GM23338 (cell line): ENCODE results near the gene ITSN2. TPM values are rescaled to one million over a fixed set of nuclear protein-coding genes. Genes with fewer than 3 reads are reported as not detected.

Source experiments
- ATAC-seq: fragments of 200-7000 bp; cut with Tn5 transposase; 3 replicates; pipeline ENCODE4 v1.9.1; 2020
- DNase-seq: peaks from one replicate; pipeline ENCODE4 v3.0.0-alpha.2; 2015; ENCODE audit warnings: low spot score
- H2AFZ ChIP-seq: fragments of 200-600 bp; sonication (generic); 2 replicates; pipeline ENCODE4 v1.8.0; 2016; ENCODE audit warnings: antibody characterized with exemption, mild to moderate bottlenecking, moderate library complexity
- H3F3A ChIP-seq: fragments of 200-600 bp; sonication (generic); replicated peaks from 2 replicates; pipeline ENCODE4 v1.8.0; 2017; ENCODE audit warnings: antibody characterized with exemption, mixed run types, low read depth
- H3K27ac ChIP-seq: fragments of 200-600 bp; sonication (generic); 2 replicates; pipeline ENCODE4 v1.6.1; 2016; ENCODE audit warnings: low read depth
- H3K27me3 ChIP-seq: fragments of 200-600 bp; sonication (generic); 2 replicates; pipeline ENCODE4 v1.8.0; 2016; ENCODE audit warnings: mild to moderate bottlenecking, mixed run types, moderate library complexity; ENCODE audit not compliant: insufficient read depth
- H3K36me3 ChIP-seq: fragments of 200-600 bp; sonication (generic); 2 replicates; pipeline ENCODE4 v1.8.0; 2016; ENCODE audit warnings: mild to moderate bottlenecking; ENCODE audit not compliant: insufficient read depth
- H3K4me1 ChIP-seq: fragments of 200-600 bp; sonication (generic); 2 replicates; pipeline ENCODE4 v1.8.0; 2016; ENCODE audit warnings: mild to moderate bottlenecking, moderate library complexity; ENCODE audit not compliant: insufficient read depth
- H3K4me2 ChIP-seq: fragments of 200-600 bp; sonication (generic); 2 replicates; pipeline ENCODE4 v1.7.1; 2017; ENCODE audit warnings: mixed run types
- H3K4me3 ChIP-seq: fragments of 200-600 bp; sonication (generic); 2 replicates; pipeline ENCODE4 v1.6.1; 2016; ENCODE audit warnings: mixed run types
- H3K79me2 ChIP-seq: fragments of 200-600 bp; sonication (generic); replicated peaks from 2 replicates; pipeline ENCODE4 v1.8.0; 2017; ENCODE audit warnings: mild to moderate bottlenecking; ENCODE audit not compliant: insufficient read depth
- H3K9me2 ChIP-seq: fragments of 200-600 bp; sonication (generic); 2 replicates; pipeline ENCODE4 v1.8.0; 2017; ENCODE audit not compliant: insufficient read depth
- H4K20me1 ChIP-seq: fragments of 200-600 bp; sonication (generic); replicated peaks from 2 replicates; pipeline ENCODE4 v1.8.0; 2017; ENCODE audit warnings: mild to moderate bottlenecking; ENCODE audit not compliant: insufficient read depth
- H3K27ac Mint-ChIP-seq: 2 replicates; pipeline ENCODE4 v1.8.0; 2020; ENCODE audit warnings: inconsistent platforms, mild to moderate bottlenecking, moderate library complexity, mixed read lengths
- H3K27me3 Mint-ChIP-seq: 3 replicates; pipeline ENCODE4 v1.8.0; 2022; ENCODE audit warnings: low read depth, mild to moderate bottlenecking, moderate library complexity, mixed read lengths, inconsistent platforms; ENCODE audit not compliant: insufficient read depth, poor library complexity
- H3K36me3 Mint-ChIP-seq: 3 replicates; pipeline ENCODE4 v1.8.0; 2021; ENCODE audit warnings: low read depth, mild to moderate bottlenecking, inconsistent platforms, moderate library complexity, mixed read lengths
- H3K4me1 Mint-ChIP-seq: 3 replicates; pipeline ENCODE4 v1.8.0; 2020; ENCODE audit warnings: mild to moderate bottlenecking, inconsistent platforms, mixed read lengths
- H3K4me3 Mint-ChIP-seq: 3 replicates; pipeline ENCODE4 v1.8.0; 2021; ENCODE audit warnings: moderate library complexity, mild to moderate bottlenecking, inconsistent platforms, mixed read lengths
- H3K9me3 Mint-ChIP-seq: 3 replicates; pipeline ENCODE4 v1.8.0; 2020; ENCODE audit warnings: moderate library complexity, mild to moderate bottlenecking, inconsistent platforms, mixed read lengths
- CREB1 ChIP-seq: fragments of 250-450 bp; sonication (Bioruptor Pico); IDR thresholded peaks from 2 replicates; pipeline ENCODE4 v1.5.0; 2020; ENCODE audit warnings: low read depth, mild to moderate bottlenecking, moderate library complexity
- ETS1 ChIP-seq: IDR thresholded peaks from 2 replicates; pipeline ENCODE4 v1.6.1; 2016; ENCODE audit warnings: antibody characterized with exemption
- EZH2 ChIP-seq: fragments of 200-600 bp; sonication (generic); IDR thresholded peaks from one replicate; pipeline ENCODE4 v1.8.0; 2017; ENCODE audit warnings: antibody characterized with exemption, mild to moderate bottlenecking, low read depth; ENCODE audit not compliant: unreplicated experiment
- EZH2phosphoT487 ChIP-seq: fragments of 200-600 bp; sonication (generic); IDR thresholded peaks from one replicate; pipeline ENCODE4 v1.8.1; 2018; ENCODE audit warnings: antibody characterized with exemption; ENCODE audit not compliant: unreplicated experiment
- JUNB ChIP-seq: IDR thresholded peaks from one replicate; pipeline ENCODE4 v1.6.1; 2016; ENCODE audit warnings: antibody characterized with exemption; ENCODE audit not compliant: unreplicated experiment
- REST ChIP-seq: IDR thresholded peaks from one replicate; pipeline ENCODE4 v1.6.1; 2018; ENCODE audit warnings: antibody characterized with exemption; ENCODE audit not compliant: unreplicated experiment
- ZNF331 ChIP-seq: fragments of 250-450 bp; sonication (Bioruptor Pico); IDR thresholded peaks from 2 replicates; pipeline ENCODE4 v1.5.0; 2020; ENCODE audit warnings: low read depth, mild to moderate bottlenecking, moderate library complexity
- polyA plus RNA-seq: library from polyadenylated mRNA; unstranded; fragments of >200 nt; fragmentation: Nextera tagmentation; extraction: Ambion mirVana; gene quantifications from 2 replicates; pipeline ENCODE4 v1.2.1, GENCODE V29; 2016
- total RNA-seq: library from RNA; depleted of rRNA; stranded (reverse); fragments of >200 nt; shearing (Covaris generic); gene quantifications from 2 replicates; pipeline ENCODE4 v1.2.3, GENCODE V29; 2014
- TF ChIP-seq, protein P1 (sequence below), 2 experiments: fragments of 200-600 bp in 1 of 2; sonication (generic) in 1 of 2; conservative IDR thresholded peaks; 2 replicates each; pipeline versions ENCODE4 v1.5.1 to v1.6.1; 2016 to 2017; ENCODE audit warnings: antibody characterized with exemption in 2 of 2, low read depth in 2 of 2, mild to moderate bottlenecking in 2 of 2, moderate library complexity in 1 of 2

Gene ITSN2
- total and polyA plus RNA-seq, 2 experiments from 2014 or later: 17.1 to 17.8 TPM

DNA sequence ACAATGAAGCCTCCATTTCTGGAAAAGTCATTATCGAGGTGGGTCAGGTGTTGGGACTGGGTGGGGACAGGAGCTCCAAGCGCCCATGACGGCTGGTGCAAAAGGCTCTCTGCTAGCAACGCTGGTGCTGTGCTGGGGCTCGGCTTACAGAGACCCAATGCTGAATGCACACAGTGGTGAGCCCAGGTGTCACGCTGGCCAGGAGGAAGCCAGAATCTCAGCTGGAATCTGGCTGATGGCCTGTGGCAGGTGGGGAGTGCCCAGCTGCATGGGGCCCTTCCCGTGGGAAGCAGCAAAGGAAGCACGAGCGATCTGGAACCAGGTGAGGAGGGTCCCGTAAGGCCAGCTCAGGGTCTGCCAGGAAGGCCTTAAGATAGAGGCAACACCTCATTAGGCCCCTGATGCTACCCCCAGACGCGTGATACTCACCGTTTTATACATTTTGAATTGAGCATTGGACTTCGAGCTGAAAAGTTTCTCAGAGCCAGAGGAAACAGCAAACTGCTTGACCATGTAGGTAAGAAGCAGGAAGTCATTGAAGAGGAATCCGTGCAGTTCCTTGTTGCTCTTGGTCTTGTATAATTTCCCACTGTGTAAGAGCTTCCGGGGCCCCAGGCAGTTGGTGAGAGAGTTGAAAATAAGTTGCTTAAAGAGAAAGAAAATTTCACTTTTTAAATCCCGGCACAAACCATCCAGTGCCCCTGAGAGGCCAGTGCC lies 150.8 kb downstream of the ITSN2 start:
- Mint-ChIP-seq H3K27me3 (peaks cover 6% of the 10 kb centered on the region), H3K27ac (no peak overlapping the region), H3K4me3 (no peak overlapping the region), H3K9me3 (no peaks in the 10 kb centered on the region), H3K36me3 (no peaks in the 10 kb centered on the region; the same call in 2 of the 3 replicates), H3K4me1 (peaks cover 7% of the 10 kb centered on the region)
- Histone ChIP-seq H3K4me3 (no peak overlapping the region), H3K27me3 (no peaks in the 10 kb centered on the region), H3K4me1 (no peaks in the 10 kb centered on the region), H3K36me3 (no peaks in the 10 kb centered on the region), H3K9me2 (no peaks in the 10 kb centered on the region), H3K79me2 (no peaks in the 10 kb centered on the region), H3K4me2 (no peak overlapping the region), H2AFZ (no peak overlapping the region), H4K20me1 (no peaks in the 10 kb centered on the region), H3F3A (no peaks in the 10 kb centered on the region), H3K27ac (no peak overlapping the region)
- no peak for DNase-seq
- no peak for ATAC-seq
- TF ChIP-seq EZH2 (no peak), CREB1 (CRISPR knock-in tag) (no peak), EZH2phosphoT487 (no peak), ZNF331 (CRISPR knock-in tag) (no peak), JUNB (no peak), REST (no peak), ETS1 (no peak)
- TF ChIP-seq, protein P1, sequence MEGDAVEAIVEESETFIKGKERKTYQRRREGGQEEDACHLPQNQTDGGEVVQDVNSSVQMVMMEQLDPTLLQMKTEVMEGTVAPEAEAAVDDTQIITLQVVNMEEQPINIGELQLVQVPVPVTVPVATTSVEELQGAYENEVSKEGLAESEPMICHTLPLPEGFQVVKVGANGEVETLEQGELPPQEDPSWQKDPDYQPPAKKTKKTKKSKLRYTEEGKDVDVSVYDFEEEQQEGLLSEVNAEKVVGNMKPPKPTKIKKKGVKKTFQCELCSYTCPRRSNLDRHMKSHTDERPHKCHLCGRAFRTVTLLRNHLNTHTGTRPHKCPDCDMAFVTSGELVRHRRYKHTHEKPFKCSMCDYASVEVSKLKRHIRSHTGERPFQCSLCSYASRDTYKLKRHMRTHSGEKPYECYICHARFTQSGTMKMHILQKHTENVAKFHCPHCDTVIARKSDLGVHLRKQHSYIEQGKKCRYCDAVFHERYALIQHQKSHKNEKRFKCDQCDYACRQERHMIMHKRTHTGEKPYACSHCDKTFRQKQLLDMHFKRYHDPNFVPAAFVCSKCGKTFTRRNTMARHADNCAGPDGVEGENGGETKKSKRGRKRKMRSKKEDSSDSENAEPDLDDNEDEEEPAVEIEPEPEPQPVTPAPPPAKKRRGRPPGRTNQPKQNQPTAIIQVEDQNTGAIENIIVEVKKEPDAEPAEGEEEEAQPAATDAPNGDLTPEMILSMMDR (conservative IDR thresholded peaks at IDR 0.05; ENCODE audit: low read depth in 2 of 2): no peak
